GM12891 (cell line): ENCODE data around the gene SFMBT2.

ENCODE experiments used
- DNase-seq: peaks from one replicate; pipeline ENCODE4 v3.0.0; 2011; ENCODE audit warnings: low spot score; ENCODE audit not compliant: insufficient read length
- FAIRE-seq: peaks from 2 replicates; lab custom pipeline; 2011; peaks lifted over from hg19 to GRCh38; lab: Jason Lieb, UNC
- PAX5 ChIP-seq: IDR thresholded peaks from 2 replicates; pipeline ENCODE4 v1.6.1; 2011; ENCODE audit warnings: low read length, moderate library complexity, mild to moderate bottlenecking; ENCODE audit not compliant: insufficient read depth, severe bottlenecking
- POLR2A ChIP-seq: IDR thresholded peaks from 2 replicates; pipeline ENCODE4 v1.6.1; 2011; ENCODE audit warnings: low read depth, low read length, control low read depth
- POLR2AphosphoS5 ChIP-seq: IDR thresholded peaks from 2 replicates; pipeline ENCODE4 v1.6.1; 2011; ENCODE audit warnings: low read depth, low read length, control low read depth
- POU2F2 ChIP-seq: IDR thresholded peaks from 2 replicates; pipeline ENCODE4 v1.6.1; 2011; ENCODE audit warnings: low read depth, mild to moderate bottlenecking, control low read depth, low read length, moderate library complexity
- SPI1 ChIP-seq: IDR thresholded peaks from 2 replicates; pipeline ENCODE4 v1.6.1; 2011; ENCODE audit warnings: low read depth, low read length, control low read depth
- TAF1 ChIP-seq: IDR thresholded peaks from 2 replicates; pipeline ENCODE4 v1.6.1; 2011; ENCODE audit warnings: low read depth, low read length, control low read depth

The SFMBT2 gene

DNA sequence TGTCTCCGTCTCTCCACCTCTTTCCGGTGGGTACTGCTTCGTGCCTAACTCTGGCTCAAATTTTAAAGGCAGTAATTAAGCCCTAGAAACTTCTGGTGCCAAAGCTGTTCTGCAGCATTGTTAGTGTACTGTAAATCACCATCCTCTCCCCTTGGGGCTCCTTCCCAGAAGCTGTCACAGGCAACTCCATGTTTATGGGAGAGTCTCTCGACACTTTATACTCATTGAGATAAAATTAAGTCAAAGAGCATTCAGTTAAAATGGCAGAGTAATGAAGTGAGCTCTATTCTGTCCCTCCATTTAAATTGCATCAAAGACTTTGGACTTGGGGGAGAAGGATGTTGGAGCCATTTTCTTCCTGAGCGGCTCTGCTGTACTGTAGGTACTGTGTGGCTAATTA is 274.8 kb downstream of the SFMBT2 start:
- no peak for FAIRE-seq
- DNase-seq = no peak
- TF ChIP-seq POLR2A (no peak), SPI1 (no peak), TAF1 (no peak), PAX5 (no peak), POLR2AphosphoS5 (no peak), POU2F2 (no peak)

DNA sequence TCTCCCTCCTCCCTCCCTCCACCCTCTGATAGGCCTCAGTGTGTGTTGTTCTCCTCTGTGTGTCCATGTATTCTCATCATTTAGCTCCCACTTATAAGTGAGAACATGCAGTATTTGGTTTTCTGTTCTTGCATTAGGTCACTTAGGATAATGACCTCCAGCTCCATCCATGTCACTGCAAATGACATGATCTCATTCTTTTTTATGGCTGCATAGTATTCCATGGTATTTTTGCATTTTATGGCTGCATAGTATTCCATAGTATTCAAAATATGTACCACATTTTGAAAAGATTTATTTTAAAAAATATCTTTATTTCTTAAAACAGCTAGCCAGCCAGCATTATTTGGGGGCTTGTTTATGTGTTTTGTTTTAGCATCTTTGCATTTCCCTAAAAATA is 275.6 kb downstream of the SFMBT2 start:
- FAIRE-seq = no peak

DNA sequence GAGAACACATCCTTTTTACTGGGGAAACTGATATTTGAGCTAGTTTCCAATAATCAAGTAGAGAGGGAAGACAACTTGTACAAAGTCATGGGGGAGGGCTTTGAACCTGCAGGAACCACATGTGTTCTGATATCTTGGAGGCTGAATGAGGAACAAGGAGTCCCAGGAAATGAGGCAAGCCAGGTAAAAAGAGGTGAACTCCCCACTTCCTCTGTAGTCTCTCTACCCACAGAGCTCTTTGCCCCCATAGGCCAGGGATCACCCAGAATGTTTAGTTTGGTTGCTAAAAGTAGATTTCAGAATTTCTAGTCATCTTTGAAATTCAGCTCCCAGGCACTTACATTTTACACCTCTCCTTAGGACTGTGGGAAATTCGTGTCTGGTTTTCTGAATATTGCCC is 276.4 kb downstream of the SFMBT2 start:
- DNase-seq (no peak), FAIRE-seq (no peak)
- TF ChIP-seq SPI1 = 0 out of 2 replicates have a peak, but pooled peaks have one; percentile 3
- TF ChIP-seq TAF1 = no peak

More for the DNA sequence above, 275.6 kb downstream of the SFMBT2 start:
- DNase-seq = no peak
- TF ChIP-seq SPI1 (no peak), PAX5 (no peak), TAF1 (no peak), POLR2AphosphoS5 (no peak), POLR2A (no peak), POU2F2 (no peak)

DNA sequence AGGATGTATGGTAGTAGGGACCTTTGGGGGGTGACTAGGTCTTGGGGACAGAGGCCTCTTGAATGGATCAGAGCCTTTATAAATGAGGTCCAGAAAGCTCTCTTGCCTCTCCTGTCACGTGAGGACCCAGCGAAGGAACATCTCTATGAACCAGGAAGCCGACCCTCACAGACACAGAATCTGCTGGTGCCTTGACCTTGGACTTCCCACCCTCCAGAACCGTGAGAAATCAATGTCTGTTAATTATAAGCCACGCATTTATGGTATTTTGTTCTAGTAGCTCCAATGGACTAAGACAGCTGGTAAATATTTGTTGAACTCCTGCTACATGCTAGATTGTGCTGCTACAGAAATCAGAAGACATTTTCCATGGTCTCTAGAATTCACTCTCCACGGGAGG is 276.9 kb downstream of the SFMBT2 start:
- no peak for TF ChIP-seq SPI1
- TF ChIP-seq POLR2A = no peak
- no peak for TF ChIP-seq PAX5
- no peak for TF ChIP-seq POU2F2
- TF ChIP-seq TAF1 = no peak
- TF ChIP-seq POLR2AphosphoS5 = no peak
- FAIRE-seq = no peak
- DNase-seq = no peak

DNA sequence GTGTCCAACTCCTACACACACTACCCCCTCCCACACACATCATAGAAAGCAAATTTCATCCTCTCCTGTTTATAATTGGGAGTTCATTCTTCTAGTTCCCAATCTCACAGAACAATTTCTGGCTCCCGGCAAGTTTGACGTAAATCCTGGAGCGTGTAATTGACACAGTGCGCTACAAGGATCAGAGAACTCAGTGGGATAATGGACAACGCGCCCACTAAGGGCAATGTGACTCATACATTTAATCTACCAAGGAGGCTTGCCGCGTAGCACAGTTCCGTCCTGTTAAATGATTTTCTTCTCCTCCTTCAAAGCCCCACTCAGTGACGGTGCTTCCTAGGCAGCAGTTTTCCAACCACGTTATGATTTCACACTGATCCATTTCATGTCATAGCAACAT is 277.6 kb downstream of the SFMBT2 start:
- no peak for DNase-seq
- TF ChIP-seq POLR2A (no peak), POU2F2 (no peak), PAX5 (no peak), TAF1 (no peak), POLR2AphosphoS5 (no peak), SPI1 (no peak)
- FAIRE-seq = no peak

DNA sequence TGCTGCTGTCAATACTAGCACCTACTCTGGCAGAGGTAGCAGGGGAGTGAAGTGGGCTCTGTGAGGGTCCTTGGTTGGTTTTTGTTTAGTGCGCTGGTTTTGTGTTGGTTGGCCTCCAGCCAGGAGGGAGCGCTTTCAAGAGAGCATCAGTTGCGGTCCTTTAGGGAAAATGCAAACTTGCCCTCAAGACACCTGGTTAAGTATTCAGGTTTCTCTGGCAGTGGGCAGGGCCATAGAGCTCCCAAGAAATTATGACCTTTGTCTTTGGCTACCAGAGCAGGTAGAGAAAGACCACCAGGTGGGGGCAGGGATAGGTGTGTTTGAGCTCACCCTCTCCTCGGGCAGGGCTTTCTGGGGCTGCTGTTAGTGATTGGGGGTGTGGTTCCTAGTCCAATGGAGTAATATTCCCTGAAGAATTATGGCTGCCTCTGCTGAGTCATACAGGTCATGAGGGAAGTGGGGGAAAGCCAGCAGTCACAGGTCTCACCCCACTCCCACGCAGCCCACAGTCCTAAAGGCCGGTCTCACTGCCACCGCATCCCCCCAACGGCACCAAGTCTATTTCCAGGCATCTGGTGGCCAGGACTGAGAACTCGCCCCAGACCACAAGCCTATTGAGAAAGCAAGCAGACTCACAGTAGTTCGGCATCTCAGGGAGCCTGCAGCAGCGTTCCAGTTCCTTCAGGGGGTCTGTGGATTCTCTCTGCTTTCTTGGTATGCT is 280.5 kb downstream of the SFMBT2 start:
- TF ChIP-seq POU2F2 (no peak), PAX5 (no peak), TAF1 (no peak), SPI1 (no peak), POLR2A (no peak), POLR2AphosphoS5 (no peak)
- FAIRE-seq = no peak
- DNase-seq = no peak

DNA sequence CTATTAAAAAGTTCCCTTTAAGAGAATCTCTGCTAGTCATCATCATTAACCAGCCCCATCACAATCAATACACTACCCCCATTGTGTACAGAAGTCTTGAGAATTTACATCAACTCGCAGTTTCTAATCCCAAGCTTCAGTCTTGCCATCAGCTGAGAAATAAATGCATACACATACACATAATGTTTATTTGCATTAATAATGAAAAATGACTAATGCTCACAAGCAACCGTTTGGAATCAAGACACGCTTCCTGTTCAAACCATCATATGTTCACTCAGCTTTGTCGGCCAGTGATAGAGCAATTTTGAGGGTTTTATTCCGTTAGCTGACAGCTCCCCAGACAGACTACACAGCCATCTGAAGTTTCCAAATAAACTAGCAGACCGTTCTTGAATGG is 287.1 kb downstream of the SFMBT2 start:
- no peak for DNase-seq
- no peak for FAIRE-seq
- TF ChIP-seq PAX5 (no peak), POLR2A (no peak), POLR2AphosphoS5 (no peak), POU2F2 (no peak), TAF1 (no peak), SPI1 (no peak)

DNA sequence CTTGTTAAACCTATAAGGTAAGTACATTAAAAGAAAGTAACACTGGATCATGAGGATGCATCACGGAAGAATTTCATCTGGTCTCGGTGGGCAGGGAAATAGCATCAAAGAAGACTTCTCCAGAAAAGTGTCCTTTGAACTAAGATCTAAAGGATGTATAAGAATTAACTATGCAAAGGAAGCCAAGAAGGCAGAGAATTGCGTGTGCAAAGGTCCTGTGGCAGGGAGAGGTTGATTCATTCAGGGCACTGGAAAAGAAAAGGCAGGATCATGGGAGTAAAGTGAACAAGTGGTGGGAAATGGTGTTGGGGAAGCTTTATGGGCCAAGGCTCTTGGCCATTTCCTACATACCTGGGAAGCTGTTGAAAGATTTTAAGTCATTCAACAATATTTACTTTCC is 288.3 kb downstream of the SFMBT2 start:
- FAIRE-seq = no peak
- no peak for DNase-seq
- no peak for TF ChIP-seq POU2F2
- no peak for TF ChIP-seq TAF1
- no peak for TF ChIP-seq POLR2A
- TF ChIP-seq PAX5 = no peak
- no peak for TF ChIP-seq SPI1
- no peak for TF ChIP-seq POLR2AphosphoS5

DNA sequence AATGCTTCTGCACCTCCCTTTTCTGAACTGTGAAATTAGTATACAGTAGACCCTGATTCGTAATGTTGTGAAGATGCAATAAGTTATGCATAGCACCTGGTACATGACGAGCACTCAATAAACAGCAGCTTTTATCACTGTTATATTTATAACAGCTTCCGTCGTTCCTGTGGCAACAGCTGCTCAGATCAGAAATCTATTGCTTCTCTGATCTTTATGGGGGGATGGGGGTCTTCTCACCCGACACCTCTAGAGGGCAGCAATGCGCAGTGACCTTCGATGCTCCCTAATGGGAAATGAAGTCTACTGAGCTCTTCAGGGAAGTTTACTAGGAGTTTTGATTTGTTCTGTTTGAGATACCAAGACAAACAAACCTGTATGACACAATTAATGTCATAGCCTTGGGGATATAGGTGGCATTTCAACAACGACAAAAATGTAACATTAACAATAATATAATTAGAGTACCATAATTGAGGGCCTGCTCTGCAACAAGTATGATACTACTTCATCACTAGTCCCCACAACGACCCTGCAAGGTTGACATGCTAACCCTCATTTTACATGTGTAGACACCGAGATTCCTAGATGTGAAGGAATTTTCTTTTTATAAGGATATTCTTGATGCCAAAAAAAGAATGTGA is 289.6 kb downstream of the SFMBT2 start:
- peak; percentile 89 for FAIRE-seq

More for the DNA sequence above, 289.6 kb downstream of the SFMBT2 start:
- no peak for TF ChIP-seq TAF1
- TF ChIP-seq POLR2AphosphoS5 = no peak
- no peak for TF ChIP-seq POU2F2
- no peak for TF ChIP-seq PAX5
- TF ChIP-seq POLR2A = no peak
- TF ChIP-seq SPI1 = no peak
- peak; percentile 50 for DNase-seq
